ENCODE results near the gene VSIG2.
A peak's percentile ranks its signal among the peaks of the same experiment; 100 is the strongest.

VSIG2 gene

DNA sequence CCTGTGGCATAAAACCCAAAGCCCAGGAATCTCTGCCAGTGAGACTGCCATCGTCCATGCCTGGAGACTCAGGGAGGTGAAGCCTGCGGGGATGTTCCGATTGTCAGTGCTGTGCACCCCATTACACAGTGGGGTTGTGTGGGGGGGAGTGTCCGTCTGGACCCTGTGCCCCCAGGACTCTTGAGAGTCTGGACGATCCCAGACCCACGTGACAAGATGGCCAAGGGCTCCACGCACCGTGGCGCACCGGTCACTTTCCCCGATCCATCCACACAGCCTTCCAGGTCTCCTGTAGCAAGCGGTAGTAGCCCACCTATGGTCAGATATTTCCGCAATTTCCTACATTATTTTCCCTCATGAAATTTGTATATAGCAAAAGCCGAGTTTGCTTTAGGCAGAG is 33.3 kb downstream of the VSIG2 start:
- Mint-ChIP-seq H3K9me3 (no peaks in the 10 kb centered on the region), H3K27ac (ENCODE audit: low read depth) (no peak overlapping the region), H3K36me3 (ENCODE audit: insufficient read depth) (peaks cover 2% of the 10 kb centered on the region), H3K27me3 (peaks cover 90% of the 10 kb centered on the region), H3K4me3 (peak overlapping the region; percentile 72), H3K4me1 (peaks cover 14% of the 10 kb centered on the region)
- ATAC-seq (replicated peaks; ENCODE audit: extremely low read depth, poor library complexity, severe bottlenecking) (no peak), DNase-seq (ENCODE audit: low spot score in 2 of 2) (no peak)

DNA sequence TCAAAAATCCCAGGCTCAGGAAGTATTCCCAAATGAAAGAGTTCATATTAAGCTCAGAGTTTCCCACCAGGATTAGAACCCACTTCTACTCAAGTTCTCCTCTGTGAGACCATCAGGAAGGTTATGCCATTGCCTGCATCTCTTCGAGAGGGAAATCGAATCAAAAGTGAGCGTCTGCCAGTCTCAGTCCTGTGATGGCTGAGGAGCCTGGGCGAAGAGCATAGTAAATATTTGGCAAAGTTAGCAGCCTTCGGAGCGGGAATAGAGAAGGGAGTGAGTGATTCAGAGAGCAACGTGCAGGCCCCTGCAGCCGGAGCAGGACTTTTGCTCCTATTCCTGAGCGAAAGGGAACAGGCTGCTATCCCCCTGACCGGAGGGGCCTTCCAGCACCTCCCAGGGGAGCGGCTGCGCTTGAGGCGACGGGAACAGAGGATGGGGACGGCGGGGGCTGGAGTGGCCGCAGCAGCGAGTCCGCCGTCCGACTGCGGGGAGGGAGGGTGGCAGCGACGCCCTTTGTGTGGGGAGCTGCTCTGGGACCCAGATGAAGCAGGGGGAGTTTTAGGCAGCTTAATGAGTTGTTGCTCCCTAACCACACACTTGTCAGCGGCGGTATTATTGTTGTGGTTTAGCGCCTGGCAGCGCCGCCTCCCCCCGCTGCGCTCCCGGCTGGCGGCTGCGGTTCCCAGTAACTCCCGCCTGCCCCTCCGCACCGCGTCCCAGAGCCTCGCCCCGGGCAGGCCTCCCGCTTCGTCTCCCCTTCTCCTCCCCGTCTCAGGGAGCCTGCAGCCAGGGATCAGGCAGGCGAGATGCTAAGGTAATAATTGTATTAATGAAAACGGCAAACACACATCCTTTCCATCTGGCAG is 34.0 kb downstream of the VSIG2 start:
- H3K27ac Mint-ChIP-seq (ENCODE audit: low read depth) = no peak overlapping the region
- H3K4me3 Mint-ChIP-seq = peak overlapping the region; percentile 72

DNA sequence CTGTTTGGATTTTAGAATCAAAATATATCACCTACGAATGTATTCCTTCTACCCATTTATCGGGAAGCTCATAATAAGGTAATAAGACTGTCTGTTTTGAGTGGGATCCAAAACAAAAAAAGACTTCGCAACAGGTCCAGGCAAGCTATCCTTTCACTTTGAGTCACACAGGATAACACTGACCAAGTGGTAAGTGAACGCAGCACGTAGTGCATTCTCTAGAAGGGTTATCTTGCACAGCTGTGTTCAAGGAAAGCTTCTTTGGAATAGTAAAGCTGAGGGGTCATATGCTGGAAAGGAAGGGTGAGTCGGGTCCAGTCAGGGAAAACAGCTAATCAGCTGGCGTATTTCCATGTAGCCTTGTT is 34.7 kb downstream of the VSIG2 start:
- DNase-seq (ENCODE audit: low spot score in 2 of 2) = no peak
- H3K9me3 Mint-ChIP-seq = no peaks in the 10 kb centered on the region
- peaks cover 2% of the 10 kb centered on the region for H3K36me3 Mint-ChIP-seq (ENCODE audit: insufficient read depth)
- H3K4me3 Mint-ChIP-seq = peak overlapping the region; percentile 72
- H3K4me1 Mint-ChIP-seq = peaks cover 14% of the 10 kb centered on the region
- H3K27me3 Mint-ChIP-seq = peaks cover 83% of the 10 kb centered on the region
- no peak overlapping the region for H3K27ac Mint-ChIP-seq (ENCODE audit: low read depth)
- ATAC-seq (replicated peaks; ENCODE audit: extremely low read depth, poor library complexity, severe bottlenecking) = no peak

More for the DNA sequence above, 34.0 kb downstream of the VSIG2 start:
- Mint-ChIP-seq H3K27me3 (peaks cover 86% of the 10 kb centered on the region), H3K9me3 (no peaks in the 10 kb centered on the region), H3K4me1 (peaks cover 14% of the 10 kb centered on the region), H3K36me3 (ENCODE audit: insufficient read depth) (peaks cover 2% of the 10 kb centered on the region)
- no peak for DNase-seq (ENCODE audit: low spot score in 2 of 2)
- peak; percentile 69 for ATAC-seq (replicated peaks; ENCODE audit: extremely low read depth, poor library complexity, severe bottlenecking)

DNA sequence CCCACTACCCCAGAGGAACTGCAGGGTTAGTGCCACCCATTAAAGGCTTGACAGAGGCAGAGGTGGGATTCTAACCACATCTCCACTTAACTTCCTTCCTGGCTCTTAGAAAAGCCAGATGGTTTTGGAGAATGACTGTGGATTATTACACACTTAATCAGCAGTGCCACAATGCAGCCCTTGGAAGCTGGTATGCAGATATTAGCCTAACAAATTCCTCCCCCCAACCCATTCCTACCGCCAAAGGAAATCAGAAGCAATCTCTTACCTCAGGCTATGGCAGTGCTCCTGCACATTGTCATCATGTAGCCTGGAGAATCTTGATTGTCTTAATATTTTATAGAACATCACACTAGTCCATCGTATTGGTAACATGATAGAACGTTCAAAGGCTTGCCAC is 35.5 kb downstream of the VSIG2 start:
- Mint-ChIP-seq H3K27me3 (peaks cover 83% of the 10 kb centered on the region), H3K27ac (ENCODE audit: low read depth) (no peak overlapping the region), H3K9me3 (no peaks in the 10 kb centered on the region), H3K4me3 (no peak overlapping the region), H3K36me3 (ENCODE audit: insufficient read depth) (peaks cover 2% of the 10 kb centered on the region), H3K4me1 (peaks cover 14% of the 10 kb centered on the region)
- DNase-seq (ENCODE audit: low spot score in 2 of 2) = no peak
- ATAC-seq (replicated peaks; ENCODE audit: extremely low read depth, poor library complexity, severe bottlenecking) = no peak

DNA sequence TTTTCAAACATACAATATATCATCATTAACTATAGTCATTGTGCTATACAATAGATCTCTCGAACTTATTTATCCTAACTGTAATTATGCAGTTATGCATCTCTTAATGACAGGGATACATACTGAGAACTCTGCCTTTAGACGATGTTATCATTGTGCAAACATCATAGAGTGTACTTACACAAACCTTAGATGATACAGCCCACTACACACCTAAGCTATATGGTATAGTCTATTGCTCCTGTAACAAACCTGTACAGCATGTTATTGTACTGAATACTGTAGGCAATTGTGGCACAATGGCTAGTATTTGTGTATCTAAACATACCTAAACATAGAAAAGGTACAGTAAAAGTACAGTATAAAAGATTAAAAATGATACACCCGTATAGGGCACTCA is 39.7 kb downstream of the VSIG2 start:
- Mint-ChIP-seq H3K27ac (ENCODE audit: low read depth) (no peak overlapping the region), H3K36me3 (ENCODE audit: insufficient read depth) (peaks cover 2% of the 10 kb centered on the region), H3K9me3 (no peaks in the 10 kb centered on the region), H3K4me1 (peaks cover 2% of the 10 kb centered on the region), H3K4me3 (no peak overlapping the region), H3K27me3 (peaks cover 82% of the 10 kb centered on the region)
- ATAC-seq (replicated peaks; ENCODE audit: extremely low read depth, poor library complexity, severe bottlenecking) = no peak
- no peak for DNase-seq (ENCODE audit: low spot score in 2 of 2)

DNA sequence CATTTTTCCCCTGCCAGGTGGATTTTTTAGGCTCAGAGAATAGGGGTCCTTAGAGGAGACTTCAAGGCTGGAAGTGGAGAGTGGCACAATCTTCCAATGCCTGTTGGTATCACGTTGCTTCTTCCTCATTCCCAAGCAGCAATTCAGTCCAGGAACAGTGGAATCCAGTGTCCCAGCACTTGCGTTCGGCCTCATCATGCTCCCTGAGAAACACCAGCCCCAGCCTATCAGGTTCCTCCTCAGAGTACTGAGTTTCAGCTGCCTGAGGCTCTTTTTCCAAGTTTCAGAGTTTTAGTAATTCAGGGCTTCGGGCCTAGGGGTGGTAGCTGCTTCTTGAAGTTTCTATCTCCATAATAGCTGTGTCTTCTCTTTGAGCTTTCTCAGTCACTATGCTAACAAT is 44.2 kb downstream of the VSIG2 start:
- Mint-ChIP-seq H3K36me3 (ENCODE audit: insufficient read depth) (no peaks in the 10 kb centered on the region), H3K9me3 (no peaks in the 10 kb centered on the region), H3K27ac (ENCODE audit: low read depth) (no peak overlapping the region), H3K27me3 (peaks cover 63% of the 10 kb centered on the region), H3K4me1 (no peaks in the 10 kb centered on the region), H3K4me3 (no peak overlapping the region)
- DNase-seq (ENCODE audit: low spot score in 2 of 2) (no peak), ATAC-seq (replicated peaks; ENCODE audit: extremely low read depth, poor library complexity, severe bottlenecking) (no peak)

DNA sequence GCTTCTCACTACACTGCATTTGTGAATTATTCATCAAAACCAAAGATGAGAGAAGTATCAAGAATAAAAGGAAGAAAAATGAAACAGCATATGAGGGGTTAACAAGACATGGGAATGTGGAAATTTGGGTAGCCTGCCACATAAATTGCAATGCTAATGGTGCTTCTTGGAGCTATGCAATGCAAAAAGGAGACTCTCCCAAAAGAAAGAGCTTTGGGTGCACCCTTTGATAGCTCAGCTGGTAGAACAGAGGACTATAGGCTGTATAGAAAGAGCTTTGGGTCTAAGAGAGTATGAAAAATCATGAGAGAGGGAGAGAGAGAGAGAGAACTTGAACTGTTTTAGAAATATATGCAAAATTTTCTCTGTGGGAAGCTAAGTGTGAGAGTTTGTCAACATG is 52.0 kb downstream of the VSIG2 start:
- ATAC-seq (replicated peaks; ENCODE audit: extremely low read depth, poor library complexity, severe bottlenecking) (no peak), DNase-seq (ENCODE audit: low spot score in 2 of 2) (no peak)
- Mint-ChIP-seq H3K4me1 (no peaks in the 10 kb centered on the region), H3K27ac (ENCODE audit: low read depth) (no peak overlapping the region), H3K27me3 (peaks cover 43% of the 10 kb centered on the region), H3K4me3 (no peak overlapping the region), H3K36me3 (ENCODE audit: insufficient read depth) (peaks cover 2% of the 10 kb centered on the region), H3K9me3 (no peaks in the 10 kb centered on the region)

DNA sequence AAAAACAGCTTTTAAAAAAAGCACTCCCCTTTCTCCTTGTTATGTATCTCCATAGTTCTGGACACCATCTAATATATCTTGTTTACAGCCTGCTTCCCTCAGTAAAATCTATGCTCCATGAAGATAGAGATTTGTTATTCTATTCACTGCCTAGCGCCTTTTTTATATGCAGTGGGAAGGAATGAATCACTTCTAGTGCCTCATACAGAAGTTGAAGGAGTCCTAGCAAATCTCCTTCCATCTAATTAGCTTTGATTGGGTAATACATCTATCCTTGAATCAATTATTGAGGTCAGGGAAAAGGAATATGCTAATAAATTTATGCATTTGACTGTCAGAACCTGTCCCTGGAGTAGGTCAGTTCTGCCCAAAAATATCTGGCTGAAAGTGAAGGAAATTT is 52.5 kb downstream of the VSIG2 start:
- no peaks in the 10 kb centered on the region for H3K4me1 Mint-ChIP-seq
- H3K27me3 Mint-ChIP-seq = peaks cover 43% of the 10 kb centered on the region
- no peak overlapping the region for H3K27ac Mint-ChIP-seq (ENCODE audit: low read depth)
- no peak for DNase-seq (ENCODE audit: low spot score in 2 of 2)
- H3K4me3 Mint-ChIP-seq = no peak overlapping the region
- H3K36me3 Mint-ChIP-seq (ENCODE audit: insufficient read depth) = peaks cover 2% of the 10 kb centered on the region
- no peaks in the 10 kb centered on the region for H3K9me3 Mint-ChIP-seq
- no peak for ATAC-seq (replicated peaks; ENCODE audit: extremely low read depth, poor library complexity, severe bottlenecking)

Measured in central memory CD8-positive, alpha-beta T cell (primary cell).